Measurements from ENCODE around the gene PARD3B.

GRCh38 chr2:204870053-204870452 is 324.8 kb downstream of the PARD3B start:
- TF ChIP-seq USF2 (IDR thresholded peaks at IDR 0.05; ENCODE audit: low read depth, low read length) (no peak), USF2 (CRISPR knock-in tag; IDR thresholded peaks at IDR 0.05; ENCODE audit: borderline replicate concordance) (no peak), TFAP4 (IDR thresholded peaks at IDR 0.05; ENCODE audit: borderline replicate concordance, low read depth) (no peak), PTBP1 (IDR thresholded peaks at IDR 0.05; ENCODE audit: low read depth, low read length, poor library complexity, severe bottlenecking) (no peak), ARNT (IDR thresholded peaks at IDR 0.05) (no peak), KLF13 (CRISPR knock-in tag; IDR thresholded peaks at IDR 0.05) (no peak), EZH2 (conservative IDR thresholded peaks at IDR 0.05; ENCODE audit: low read depth, low read length) (no peak), SUZ12 (IDR thresholded peaks at IDR 0.05; ENCODE audit: low read depth, low read length) (no peak)
- TF ChIP-seq, protein P1, sequence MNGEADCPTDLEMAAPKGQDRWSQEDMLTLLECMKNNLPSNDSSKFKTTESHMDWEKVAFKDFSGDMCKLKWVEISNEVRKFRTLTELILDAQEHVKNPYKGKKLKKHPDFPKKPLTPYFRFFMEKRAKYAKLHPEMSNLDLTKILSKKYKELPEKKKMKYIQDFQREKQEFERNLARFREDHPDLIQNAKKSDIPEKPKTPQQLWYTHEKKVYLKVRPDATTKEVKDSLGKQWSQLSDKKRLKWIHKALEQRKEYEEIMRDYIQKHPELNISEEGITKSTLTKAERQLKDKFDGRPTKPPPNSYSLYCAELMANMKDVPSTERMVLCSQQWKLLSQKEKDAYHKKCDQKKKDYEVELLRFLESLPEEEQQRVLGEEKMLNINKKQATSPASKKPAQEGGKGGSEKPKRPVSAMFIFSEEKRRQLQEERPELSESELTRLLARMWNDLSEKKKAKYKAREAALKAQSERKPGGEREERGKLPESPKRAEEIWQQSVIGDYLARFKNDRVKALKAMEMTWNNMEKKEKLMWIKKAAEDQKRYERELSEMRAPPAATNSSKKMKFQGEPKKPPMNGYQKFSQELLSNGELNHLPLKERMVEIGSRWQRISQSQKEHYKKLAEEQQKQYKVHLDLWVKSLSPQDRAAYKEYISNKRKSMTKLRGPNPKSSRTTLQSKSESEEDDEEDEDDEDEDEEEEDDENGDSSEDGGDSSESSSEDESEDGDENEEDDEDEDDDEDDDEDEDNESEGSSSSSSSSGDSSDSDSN (CRISPR knock-in tag; IDR thresholded peaks at IDR 0.05) = no peak

All from HepG2 (cell line).